ENCODE data around the gene EARS2. TPM values are rescaled to one million over a fixed set of nuclear protein-coding genes. Genes with fewer than 3 reads are reported as not detected.
"Not testable (repeated sequence)": the region's sequence is repeated elsewhere in the genome, so short reads cannot be mapped to it uniquely, and the experiment has no call there.

EARS2 gene
- polyA plus RNA-seq, 1 donor, result 23.0 TPM

- Histone ChIP-seq H3K9me3 (ENCODE audit: control insufficient read depth, low read depth, low read length) (no peaks in the 10 kb centered on the region), H3K27me3 (ENCODE audit: control insufficient read depth, insufficient read depth, low read length) (no peaks in the 10 kb centered on the region), H3K27ac (ENCODE audit: low read length) (no peak overlapping the region), H3K4me3 (ENCODE audit: low read length) (no peak overlapping the region), H3K4me1 (ENCODE audit: control insufficient read depth, insufficient read depth, low read length) (no peaks in the 10 kb centered on the region), H3K36me3 (ENCODE audit: control insufficient read depth, insufficient read depth, low read length) (peaks cover 13% of the 10 kb centered on the region)
- no CpG with 5 or more reads among the region's 5 CpGs for WGBS (ENCODE audit: insufficient coverage, low lambda C conversion rate)
- DNase-seq, result no peak
Measured at GRCh38 chr16:23515881-23516280, 41.3 kb downstream of the EARS2 start.

- Histone ChIP-seq H3K4me1 (ENCODE audit: control insufficient read depth, insufficient read depth, low read length) (no peaks in the 10 kb centered on the region), H3K36me3 (ENCODE audit: control insufficient read depth, insufficient read depth, low read length) (peaks cover 9% of the 10 kb centered on the region), H3K27me3 (ENCODE audit: control insufficient read depth, insufficient read depth, low read length) (no peaks in the 10 kb centered on the region), H3K9me3 (ENCODE audit: control insufficient read depth, low read depth, low read length) (no peaks in the 10 kb centered on the region), H3K4me3 (ENCODE audit: low read length) (no peak overlapping the region), H3K27ac (ENCODE audit: low read length) (no peak overlapping the region)
- 100% methylated on average over 1 of the region's 7 CpGs for WGBS (ENCODE audit: insufficient coverage, low lambda C conversion rate)
- DNase-seq, result no peak
Measured at GRCh38 chr16:23514381-23515152, 42.6 kb downstream of the EARS2 start.

- Histone ChIP-seq H3K4me1 (ENCODE audit: control insufficient read depth, insufficient read depth, low read length) (no peaks in the 10 kb centered on the region), H3K9me3 (ENCODE audit: control insufficient read depth, low read depth, low read length) (no peaks in the 10 kb centered on the region), H3K36me3 (ENCODE audit: control insufficient read depth, insufficient read depth, low read length) (peaks cover 3% of the 10 kb centered on the region), H3K27ac (ENCODE audit: low read length) (no peak overlapping the region), H3K4me3 (ENCODE audit: low read length) (no peak overlapping the region), H3K27me3 (ENCODE audit: control insufficient read depth, insufficient read depth, low read length) (no peaks in the 10 kb centered on the region)
- no peak for DNase-seq
- no CpG with 5 or more reads among the region's 4 CpGs for WGBS (ENCODE audit: insufficient coverage, low lambda C conversion rate)
Measured at GRCh38 chr16:23512168-23512695, 44.9 kb downstream of the EARS2 start.

- 100% methylated on average over 1 of the region's 7 CpGs for WGBS (ENCODE audit: insufficient coverage, low lambda C conversion rate)
- no peaks in the 10 kb centered on the region for H3K9me3 ChIP-seq (ENCODE audit: control insufficient read depth, low read depth, low read length)
- no peaks in the 10 kb centered on the region for H3K4me1 ChIP-seq (ENCODE audit: control insufficient read depth, insufficient read depth, low read length)
- peaks cover 3% of the 10 kb centered on the region for H3K36me3 ChIP-seq (ENCODE audit: control insufficient read depth, insufficient read depth, low read length)
- no peak overlapping the region for H3K27ac ChIP-seq (ENCODE audit: low read length)
- no peaks in the 10 kb centered on the region for H3K27me3 ChIP-seq (ENCODE audit: control insufficient read depth, insufficient read depth, low read length)
- DNase-seq, result no peak
- no peak overlapping the region for H3K4me3 ChIP-seq (ENCODE audit: low read length)
Measured at GRCh38 chr16:23511731-23512130, 45.4 kb downstream of the EARS2 start.

GRCh38 chr16:23510915-23511270, 46.3 kb downstream of the EARS2 start:
- not testable (repeated sequence) for H3K27me3 ChIP-seq (ENCODE audit: control insufficient read depth, insufficient read depth, low read length); H3K9me3 ChIP-seq (ENCODE audit: control insufficient read depth, low read depth, low read length); H3K4me1 ChIP-seq (ENCODE audit: control insufficient read depth, insufficient read depth, low read length); H3K36me3 ChIP-seq (ENCODE audit: control insufficient read depth, insufficient read depth, low read length); DNase-seq; H3K27ac ChIP-seq (ENCODE audit: low read length)
- peak overlapping the region; percentile 49 for H3K4me3 ChIP-seq (ENCODE audit: low read length)
- WGBS (ENCODE audit: insufficient coverage, low lambda C conversion rate), result no CpG with 5 or more reads among the region's 10 CpGs

- Histone ChIP-seq H3K27me3 (ENCODE audit: control insufficient read depth, insufficient read depth, low read length) (no peaks in the 10 kb centered on the region), H3K36me3 (ENCODE audit: control insufficient read depth, insufficient read depth, low read length) (peaks cover 7% of the 10 kb centered on the region), H3K4me3 (ENCODE audit: low read length) (peak within 1 kb of the TSS; percentile 59), H3K9me3 (ENCODE audit: control insufficient read depth, low read depth, low read length) (no peaks in the 10 kb centered on the region), H3K4me1 (ENCODE audit: control insufficient read depth, insufficient read depth, low read length) (no peaks in the 10 kb centered on the region), H3K27ac (ENCODE audit: low read length) (no peak within 1 kb of the TSS)
- peak; percentile 79 to 91 for DNase-seq
- 0% methylated on average over 4 of the region's 71 CpGs for WGBS (ENCODE audit: insufficient coverage, low lambda C conversion rate)
Measured at GRCh38 chr16:23510164-23510914, 46.8 kb downstream of the EARS2 start, which contains the start of gene GGA2. GGA2 (minus strand) TSS chr16:23510494; CDS start chr16:23510411, 83 bp downstream.

- peak overlapping the region; percentile 59 for H3K4me3 ChIP-seq (ENCODE audit: low read length)
- no CpG with 5 or more reads among the region's 17 CpGs for WGBS (ENCODE audit: insufficient coverage, low lambda C conversion rate)
- H3K4me1 ChIP-seq (ENCODE audit: control insufficient read depth, insufficient read depth, low read length), result no peaks in the 10 kb centered on the region
- H3K36me3 ChIP-seq (ENCODE audit: control insufficient read depth, insufficient read depth, low read length), result peaks cover 7% of the 10 kb centered on the region
- H3K27me3 ChIP-seq (ENCODE audit: control insufficient read depth, insufficient read depth, low read length), result no peaks in the 10 kb centered on the region
- DNase-seq, result peak in 1 of 2 donors; percentile 48
- no peaks in the 10 kb centered on the region for H3K9me3 ChIP-seq (ENCODE audit: control insufficient read depth, low read depth, low read length)
- no peak overlapping the region for H3K27ac ChIP-seq (ENCODE audit: low read length)
Measured at GRCh38 chr16:23509782-23510163, 47.4 kb downstream of the EARS2 start.

GRCh38 chr16:23509441-23509754, 47.8 kb downstream of the EARS2 start:
- DNase-seq, result no peak
- Histone ChIP-seq H3K4me1 (ENCODE audit: control insufficient read depth, insufficient read depth, low read length) (no peaks in the 10 kb centered on the region), H3K36me3 (ENCODE audit: control insufficient read depth, insufficient read depth, low read length) (peaks cover 4% of the 10 kb centered on the region), H3K9me3 (ENCODE audit: control insufficient read depth, low read depth, low read length) (no peaks in the 10 kb centered on the region), H3K4me3 (ENCODE audit: low read length) (peak overlapping the region; percentile 59), H3K27me3 (ENCODE audit: control insufficient read depth, insufficient read depth, low read length) (no peaks in the 10 kb centered on the region), H3K27ac (ENCODE audit: low read length) (no peak overlapping the region)
- WGBS (ENCODE audit: insufficient coverage, low lambda C conversion rate), result no CpG with 5 or more reads among the region's 5 CpGs

- WGBS (ENCODE audit: insufficient coverage, low lambda C conversion rate), result 40% methylated on average over 4 of the region's 28 CpGs
- peak in 1 of 2 donors; percentile 47 for DNase-seq
- Histone ChIP-seq H3K4me1 (ENCODE audit: control insufficient read depth, insufficient read depth, low read length) (no peaks in the 10 kb centered on the region), H3K36me3 (ENCODE audit: control insufficient read depth, insufficient read depth, low read length) (peaks cover 4% of the 10 kb centered on the region), H3K27me3 (ENCODE audit: control insufficient read depth, insufficient read depth, low read length) (no peaks in the 10 kb centered on the region), H3K4me3 (ENCODE audit: low read length) (peak overlapping the region; percentile 59), H3K27ac (ENCODE audit: low read length) (no peak overlapping the region), H3K9me3 (ENCODE audit: control insufficient read depth, low read depth, low read length) (no peaks in the 10 kb centered on the region)
Measured at GRCh38 chr16:23508589-23509440, 48.3 kb downstream of the EARS2 start.

GRCh38 chr16:23506606-23506994, 50.5 kb downstream of the EARS2 start:
- no peaks in the 10 kb centered on the region for H3K9me3 ChIP-seq (ENCODE audit: control insufficient read depth, low read depth, low read length)
- no peak overlapping the region for H3K4me3 ChIP-seq (ENCODE audit: low read length)
- DNase-seq, result no peak
- no peaks in the 10 kb centered on the region for H3K4me1 ChIP-seq (ENCODE audit: control insufficient read depth, insufficient read depth, low read length)
- WGBS (ENCODE audit: insufficient coverage, low lambda C conversion rate), result no CpG with 5 or more reads among the region's 8 CpGs
- no peaks in the 10 kb centered on the region for H3K27me3 ChIP-seq (ENCODE audit: control insufficient read depth, insufficient read depth, low read length)
- H3K36me3 ChIP-seq (ENCODE audit: control insufficient read depth, insufficient read depth, low read length), result peaks cover 13% of the 10 kb centered on the region
- H3K27ac ChIP-seq (ENCODE audit: low read length), result no peak overlapping the region
